ENCODE measurements around the gene FGF1. TPM values are rescaled to one million over a fixed set of nuclear protein-coding genes. Genes with fewer than 3 reads are reported as not detected.

Gene FGF1
- polyA plus RNA-seq, 3 donors: not detected

GRCh38 chr5:142653321-142653720 is 32.6 kb downstream of the FGF1 start:
- no peak overlapping the region for H3K4me2 ChIP-seq (replicated peaks; ENCODE audit: extremely low read depth, low read length, poor library complexity, severe bottlenecking)
- H3K27ac Mint-ChIP-seq: no peak overlapping the region
- no peak for DNase-seq
- intact Hi-C loops (cut with micrococcal nuclease): no loop called here
- H4K20me1 ChIP-seq (ENCODE audit: insufficient read depth, low read length): no peaks in the 10 kb centered on the region
- H3K9ac ChIP-seq (ENCODE audit: insufficient read depth, low read length, poor library complexity, severe bottlenecking): no peak overlapping the region
- no peak overlapping the region for H3K4me3 ChIP-seq (replicated peaks in 1 of 3; ENCODE audit: low read depth in 2 of 3, low read length in 3 of 3)
- 96% methylated on average over 5 of the region's 7 CpGs for WGBS (ENCODE audit: insufficient coverage)
- no peaks in the 10 kb centered on the region for H3K9me3 Mint-ChIP-seq
- H3K36me3 ChIP-seq (replicated peaks in 1 of 2; ENCODE audit: control insufficient read depth in 1 of 2, insufficient read depth in 2 of 2, low read length in 2 of 2): no peaks in the 10 kb centered on the region
- H3K4me1 ChIP-seq (ENCODE audit: control insufficient read depth in 1 of 2, insufficient read depth in 2 of 2, low read length in 2 of 2): no peaks in the 10 kb centered on the region
- TF ChIP-seq CTCF (IDR thresholded peaks at IDR 0.05): no peak
- H3K27me3 ChIP-seq (ENCODE audit: control insufficient read depth in 2 of 2, insufficient read depth in 2 of 2, low read length in 2 of 2): peaks cover 3 to 10% of the 10 kb centered on the region in 2 donors
- no peaks in the 10 kb centered on the region for H3K4me1 Mint-ChIP-seq
- H3K79me2 ChIP-seq (ENCODE audit: insufficient read depth, low read length): no peaks in the 10 kb centered on the region
- peaks cover 6 to 22% (median 14%) of the 10 kb centered on the region in 3 donors for H3K27me3 Mint-ChIP-seq (ENCODE audit: low read depth in 3 of 3)
- H3K9me3 ChIP-seq (replicated peaks in 1 of 2; ENCODE audit: control insufficient read depth in 1 of 2, insufficient read depth in 1 of 2, low read length in 2 of 2): no peaks in the 10 kb centered on the region
- H3K36me3 Mint-ChIP-seq: no peaks in the 10 kb centered on the region
- H2AFZ ChIP-seq (ENCODE audit: insufficient read depth, low read depth, low read length, poor library complexity, severe bottlenecking): no peak overlapping the region
- no peak overlapping the region for H3K27ac ChIP-seq (ENCODE audit: low read depth in 1 of 2, low read length in 2 of 2)
- H3K4me3 Mint-ChIP-seq: no peak overlapping the region

GRCh38 chr5:142652563-142652962 is 33.3 kb downstream of the FGF1 start:
- Mint-ChIP-seq H3K4me1 (no peaks in the 10 kb centered on the region), H3K27me3 (ENCODE audit: low read depth in 3 of 3) (peaks cover 4 to 22% (median 14%) of the 10 kb centered on the region in 3 donors), H3K9me3 (no peaks in the 10 kb centered on the region), H3K36me3 (no peaks in the 10 kb centered on the region), H3K4me3 (no peak overlapping the region), H3K27ac (peak overlapping the region in 1 of 7 donors; percentile 75)
- no peak overlapping the region for H3K27ac ChIP-seq (ENCODE audit: low read depth in 1 of 2, low read length in 2 of 2)
- no peaks in the 10 kb centered on the region for H4K20me1 ChIP-seq (ENCODE audit: insufficient read depth, low read length)
- WGBS (ENCODE audit: insufficient coverage): 95% methylated on average over 10 of the region's 10 CpGs
- no peak overlapping the region for H3K4me2 ChIP-seq (replicated peaks; ENCODE audit: extremely low read depth, low read length, poor library complexity, severe bottlenecking)
- H3K4me3 ChIP-seq (replicated peaks in 1 of 3; ENCODE audit: low read depth in 2 of 3, low read length in 3 of 3): no peak overlapping the region
- no peak for DNase-seq
- H3K36me3 ChIP-seq (replicated peaks in 1 of 2; ENCODE audit: control insufficient read depth in 1 of 2, insufficient read depth in 2 of 2, low read length in 2 of 2): no peaks in the 10 kb centered on the region
- H3K27me3 ChIP-seq (ENCODE audit: control insufficient read depth in 2 of 2, insufficient read depth in 2 of 2, low read length in 2 of 2): peaks cover 3 to 10% of the 10 kb centered on the region in 2 donors
- no peaks in the 10 kb centered on the region for H3K79me2 ChIP-seq (ENCODE audit: insufficient read depth, low read length)
- intact Hi-C loops (cut with micrococcal nuclease): no loop called here
- no peak overlapping the region for H3K9ac ChIP-seq (ENCODE audit: insufficient read depth, low read length, poor library complexity, severe bottlenecking)
- no peak overlapping the region for H2AFZ ChIP-seq (ENCODE audit: insufficient read depth, low read depth, low read length, poor library complexity, severe bottlenecking)
- TF ChIP-seq CTCF (IDR thresholded peaks at IDR 0.05): no peak
- no peaks in the 10 kb centered on the region for H3K4me1 ChIP-seq (ENCODE audit: control insufficient read depth in 1 of 2, insufficient read depth in 2 of 2, low read length in 2 of 2)
- H3K9me3 ChIP-seq (replicated peaks in 1 of 2; ENCODE audit: control insufficient read depth in 1 of 2, insufficient read depth in 1 of 2, low read length in 2 of 2): no peaks in the 10 kb centered on the region

All from CD14-positive monocyte (primary cell).